ENCODE measurements around the gene SOX2.

- no peak for TF ChIP-seq CTCF (IDR thresholded peaks at IDR 0.05)
- no peak for TF ChIP-seq POLR2AphosphoS5 (IDR thresholded peaks at IDR 0.05)
- no peak for TF ChIP-seq POLR2A (IDR thresholded peaks at IDR 0.05)
These were observed 45.0 kb downstream of the SOX2 start for GRCh38 chr3:181756645-181757297.
